Epithelial cell of proximal tubule (primary cell): ENCODE results near the gene PTPRN2. TPM values are rescaled to one million over a fixed set of nuclear protein-coding genes. Genes with fewer than 3 reads are reported as not detected.

Experiments
- DNase-seq: peaks from one replicate; pipeline ENCODE4 v3.0.0-alpha.2; 2011; ENCODE audit warnings: low read depth
- H3K4me3 ChIP-seq: 2 replicates; pipeline ENCODE4 v1.5.1; 2011; ENCODE audit warnings: low read depth, mild to moderate bottlenecking, low read length
- CTCF ChIP-seq: conservative IDR thresholded peaks from 2 replicates; pipeline ENCODE4 v1.5.1; 2012; ENCODE audit warnings: low read depth, mild to moderate bottlenecking, low read length
- total RNA-seq: library from RNA; depleted of rRNA; stranded (reverse); fragments of >200 nt; gene quantifications from 2 replicates; pipeline ENCODE4 v1.2.3, GENCODE V29; 2015

The PTPRN2 gene
- total RNA-seq, 1 donor from 2014 or later: 2.8 TPM

- no peak for TF ChIP-seq CTCF
- no peak for DNase-seq
- no peak overlapping the region for H3K4me3 ChIP-seq
Measured at GRCh38 chr7:158185653-158186052, 402.0 kb downstream of the PTPRN2 start.

GRCh38 chr7:158183431-158183830, 404.2 kb downstream of the PTPRN2 start:
- no peak for DNase-seq
- no peak overlapping the region for H3K4me3 ChIP-seq
- TF ChIP-seq CTCF: no peak

- H3K4me3 ChIP-seq: no peak overlapping the region
- no peak for TF ChIP-seq CTCF
- no peak for DNase-seq
Measured at GRCh38 chr7:158176561-158177173, 411.0 kb downstream of the PTPRN2 start.

- no peak for TF ChIP-seq CTCF
- no peak overlapping the region for H3K4me3 ChIP-seq
- DNase-seq: no peak
Measured at GRCh38 chr7:158175779-158176178, 411.8 kb downstream of the PTPRN2 start.

- no peak for TF ChIP-seq CTCF
- no peak for DNase-seq
- no peak overlapping the region for H3K4me3 ChIP-seq
Measured at GRCh38 chr7:158174947-158175346, 412.7 kb downstream of the PTPRN2 start.

GRCh38 chr7:158167373-158167772, 420.2 kb downstream of the PTPRN2 start:
- no peak for TF ChIP-seq CTCF
- DNase-seq: no peak
- no peak overlapping the region for H3K4me3 ChIP-seq

- no peak for DNase-seq
- no peak for TF ChIP-seq CTCF
- no peak overlapping the region for H3K4me3 ChIP-seq
Measured at GRCh38 chr7:158166386-158167340, 421.0 kb downstream of the PTPRN2 start.
